Superior temporal gyrus (tissue), 1 donor: Measurements from ENCODE around the gene CLEC1B.
"Not testable (repeated sequence)": the region's sequence is repeated elsewhere in the genome, so short reads cannot be mapped to it uniquely, and the experiment has no call there.

Experiments used
- DNase-seq: peaks from one replicate; pipeline ENCODE4 v3.0.0-alpha.2; 2016; ENCODE audit errors: extremely low spot score

CLEC1B gene

DNA sequence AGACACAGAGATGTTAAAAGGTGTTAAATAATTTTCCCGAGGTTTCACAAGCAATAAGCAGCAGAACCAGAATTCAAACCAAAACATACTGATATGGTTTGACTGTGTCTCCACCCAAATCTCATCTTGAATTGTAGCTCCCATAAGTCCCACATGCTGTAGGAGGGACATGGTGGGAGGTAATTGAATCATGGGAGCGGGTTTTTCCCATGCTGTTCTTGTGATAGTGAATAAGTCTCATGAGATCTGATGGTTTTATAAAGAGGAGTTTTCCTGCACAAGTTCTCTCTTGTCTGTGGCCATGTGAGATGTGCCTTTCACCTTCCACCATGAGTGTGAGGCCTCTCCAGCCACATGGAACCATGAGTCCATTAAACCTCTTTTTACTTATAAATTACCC, 24.2 kb downstream of the CLEC1B start:
- not testable (repeated sequence) for DNase-seq

DNA sequence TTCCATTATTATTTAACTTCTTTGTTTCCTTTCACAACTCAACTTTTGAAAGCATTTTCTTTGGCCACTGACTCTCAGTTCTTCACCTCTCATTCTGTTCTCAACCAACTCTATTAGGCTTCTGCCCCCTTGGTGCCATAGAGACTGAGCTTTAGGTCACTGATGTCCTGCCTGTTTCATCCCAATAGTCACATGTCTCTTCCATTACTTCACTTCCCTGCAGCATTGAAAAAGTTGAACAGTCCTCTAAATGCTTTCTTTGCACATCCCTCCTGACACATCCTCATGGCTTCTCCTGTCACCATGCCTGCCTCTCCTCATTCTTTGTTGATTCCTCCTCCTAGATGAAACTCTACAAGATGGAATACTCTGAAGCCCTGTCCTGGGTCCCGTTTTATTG, 25.0 kb downstream of the CLEC1B start:
- DNase-seq: no peak

DNA sequence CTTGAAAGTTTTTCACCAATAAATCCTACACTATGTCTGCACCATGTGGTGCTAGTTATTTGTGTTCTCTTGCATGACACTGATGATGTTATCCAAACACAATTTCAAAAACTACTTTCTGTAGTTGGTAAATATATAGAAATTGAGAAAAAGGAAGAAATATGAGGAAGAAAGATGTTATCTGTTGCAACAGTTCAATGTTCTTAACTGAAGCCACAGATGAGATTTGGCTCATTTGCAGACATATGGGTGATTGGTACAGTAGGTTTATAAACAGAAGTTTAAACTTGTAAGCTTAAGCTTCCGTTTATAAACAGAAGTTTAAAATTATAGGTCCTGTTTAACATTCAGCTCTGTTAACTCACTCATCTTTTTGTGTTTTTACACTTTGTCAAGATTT, 27.7 kb downstream of the CLEC1B start, which contains the start of gene CLEC12A:
TSS of gene CLEC12A (plus strand) at position 229 of the 400 bp plus-strand sequence. CDS start 188 bp downstream, outside the sequence.
- DNase-seq: no peak

DNA sequence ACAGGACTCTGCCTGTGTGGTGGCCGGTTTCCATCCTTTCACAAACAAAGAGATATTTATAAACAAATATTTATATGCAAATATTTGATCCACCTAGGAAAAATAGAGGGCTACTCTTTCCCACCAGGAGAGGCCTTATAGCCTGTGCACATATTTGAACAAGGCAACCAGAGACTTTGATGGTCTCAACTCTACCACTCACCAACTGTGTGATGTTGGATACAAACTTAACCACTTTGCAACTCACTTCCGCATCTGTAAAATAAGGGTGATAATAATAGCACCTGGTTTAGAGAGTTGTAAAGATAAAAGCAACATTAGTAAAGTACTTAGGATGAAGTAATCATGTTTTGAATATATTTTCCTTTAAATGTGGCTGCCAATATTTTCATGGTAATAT, 29.2 kb downstream of the CLEC1B start:
- DNase-seq: no peak

DNA sequence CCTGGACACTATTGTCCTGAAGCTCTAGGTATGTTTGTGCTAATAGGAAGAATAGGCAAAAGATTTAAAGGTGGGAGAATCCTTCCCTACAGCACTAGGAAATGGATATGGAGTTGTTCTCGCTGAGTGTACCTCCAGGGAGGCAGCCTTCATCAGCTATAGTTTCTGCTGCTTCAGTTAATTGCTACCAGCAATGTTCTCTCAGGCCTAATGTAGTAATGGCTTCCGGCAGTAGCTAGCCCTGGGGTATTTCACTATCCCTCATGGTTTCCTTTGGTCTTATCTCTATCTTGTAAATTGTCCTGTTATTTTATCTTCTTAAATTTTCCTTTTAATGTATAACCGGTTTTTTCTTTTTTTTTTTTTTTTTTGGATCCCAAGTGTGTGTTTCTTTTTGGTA, 37.0 kb downstream of the CLEC1B start:
- DNase-seq: no peak

DNA sequence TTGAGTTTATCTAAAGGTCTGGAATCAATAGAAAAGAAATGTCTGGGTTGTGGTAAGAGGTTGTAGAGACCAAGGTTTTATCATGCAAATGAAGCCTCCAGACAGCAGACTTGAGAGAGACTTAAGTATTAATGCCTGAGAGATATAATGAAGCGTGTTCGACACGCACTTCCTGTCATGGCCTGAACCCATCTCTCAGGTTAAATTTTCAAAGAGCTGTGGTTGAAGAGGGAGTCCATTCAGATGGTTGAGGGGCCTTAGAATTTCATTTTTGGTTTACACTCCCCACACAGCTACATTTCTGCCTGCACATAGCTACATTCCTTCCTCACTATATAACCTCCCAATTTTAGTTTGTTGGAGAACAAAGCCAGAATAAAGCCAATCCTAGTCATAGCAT, 37.8 kb downstream of the CLEC1B start:
- no peak for DNase-seq

DNA sequence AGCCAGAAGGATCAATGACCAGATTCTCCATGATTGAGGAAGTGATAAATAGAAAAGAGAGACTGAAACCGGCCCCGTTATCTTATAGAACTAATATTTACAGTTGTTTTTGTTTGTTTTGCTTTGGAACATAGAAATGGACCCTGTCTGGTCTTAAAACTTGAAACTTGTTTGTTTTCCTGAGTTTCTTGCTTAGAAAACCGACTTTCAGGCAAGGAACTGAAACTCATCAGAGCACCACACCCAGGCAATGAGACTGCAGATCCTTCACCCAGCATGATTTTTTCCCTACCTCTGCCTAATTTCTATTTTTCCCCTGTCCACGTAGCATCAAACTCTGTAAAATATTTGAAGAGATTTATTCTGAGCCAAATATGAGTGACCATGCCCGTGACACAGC, 38.3 kb downstream of the CLEC1B start:
- no peak for DNase-seq

DNA sequence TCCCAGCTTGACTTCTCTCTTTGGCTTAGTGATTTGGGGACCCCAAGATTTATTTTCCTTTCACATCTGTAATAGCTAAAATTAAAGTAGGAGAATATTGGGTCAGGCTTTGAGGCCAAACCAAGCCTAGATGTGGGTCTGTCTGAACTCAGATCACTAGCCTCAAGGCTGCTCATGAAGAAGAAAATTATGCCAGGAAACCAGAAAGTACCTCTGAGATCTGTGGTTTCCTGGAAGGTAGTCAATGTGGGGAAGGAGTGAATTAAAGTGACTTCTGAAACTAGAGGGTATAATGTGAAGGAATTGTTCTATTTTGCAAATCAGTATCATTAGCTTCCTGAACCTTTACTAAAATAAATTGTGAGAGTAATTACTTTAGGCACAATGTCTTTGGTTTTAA, 41.1 kb downstream of the CLEC1B start:
- DNase-seq: no peak

DNA sequence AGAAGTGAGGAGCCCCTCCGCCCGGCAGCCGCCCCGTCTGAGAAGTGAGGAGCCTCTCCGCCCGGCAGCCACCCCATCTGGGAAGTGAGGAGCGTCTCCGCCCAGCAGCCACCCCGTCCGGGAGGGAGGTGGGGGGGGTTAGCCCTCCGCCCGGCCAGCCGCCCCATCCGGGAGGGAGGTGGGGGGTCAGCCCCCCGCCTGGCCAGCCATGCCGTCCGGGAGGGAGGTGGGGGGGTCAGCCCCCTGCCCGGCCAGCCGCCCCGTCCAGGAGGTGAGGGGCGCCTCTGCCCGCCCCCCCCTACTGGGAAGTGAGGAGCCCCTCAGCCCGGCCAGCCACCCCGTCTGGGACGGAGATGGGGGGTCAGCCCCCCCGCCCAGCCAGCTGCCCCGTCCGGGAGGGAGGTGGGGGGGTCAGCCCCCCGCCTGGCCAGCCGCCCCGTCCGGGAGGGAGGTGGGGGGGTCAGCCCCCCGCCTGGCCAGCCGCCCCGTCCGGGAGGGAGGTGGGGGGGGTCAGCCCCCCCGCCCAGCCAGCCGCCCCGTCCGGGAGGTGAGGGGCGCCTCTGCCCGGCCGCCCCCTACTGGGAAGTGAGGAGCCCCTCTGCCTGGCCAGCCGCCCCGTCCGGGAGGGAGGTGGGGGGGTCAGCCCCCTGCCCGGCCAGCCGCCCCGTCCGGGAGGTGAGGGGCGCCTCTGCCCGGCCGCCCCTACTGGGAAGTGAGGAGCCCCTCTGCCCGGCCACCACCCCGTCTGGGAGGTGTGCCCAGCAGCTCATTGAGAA, 45.8 kb downstream of the CLEC1B start:
- not testable (repeated sequence) for DNase-seq

DNA sequence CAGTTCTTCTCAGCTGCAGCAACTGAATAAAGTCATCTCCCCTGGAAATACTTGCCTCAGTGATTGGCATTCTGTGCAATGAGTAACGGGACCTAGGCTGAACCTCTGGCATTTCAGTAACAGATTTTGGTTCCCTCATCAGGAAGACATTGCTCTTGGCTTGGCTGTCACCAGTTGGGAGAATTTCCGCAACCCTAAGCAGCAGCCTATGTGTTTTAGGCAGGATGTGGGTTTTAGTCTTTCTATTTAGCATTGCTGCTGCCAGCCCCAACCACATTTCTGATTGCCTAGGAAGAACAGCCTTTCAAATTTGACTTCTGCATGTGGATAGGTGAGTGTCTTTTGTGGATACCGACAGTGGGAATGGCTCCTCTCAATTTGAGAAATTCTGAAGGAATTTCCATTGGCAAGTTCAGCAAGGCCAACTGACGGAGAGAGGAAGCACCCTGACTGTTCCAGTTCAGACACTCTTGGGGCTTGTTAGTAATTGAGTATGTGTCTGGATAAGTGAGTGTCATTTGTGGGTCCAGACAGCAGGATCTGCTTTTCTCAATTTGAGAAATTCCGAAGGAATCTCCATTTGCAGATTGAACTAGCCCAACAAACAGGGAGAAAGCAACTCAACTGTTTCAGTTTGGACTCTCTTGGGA, 47.8 kb downstream of the CLEC1B start:
- DNase-seq: no peak

DNA sequence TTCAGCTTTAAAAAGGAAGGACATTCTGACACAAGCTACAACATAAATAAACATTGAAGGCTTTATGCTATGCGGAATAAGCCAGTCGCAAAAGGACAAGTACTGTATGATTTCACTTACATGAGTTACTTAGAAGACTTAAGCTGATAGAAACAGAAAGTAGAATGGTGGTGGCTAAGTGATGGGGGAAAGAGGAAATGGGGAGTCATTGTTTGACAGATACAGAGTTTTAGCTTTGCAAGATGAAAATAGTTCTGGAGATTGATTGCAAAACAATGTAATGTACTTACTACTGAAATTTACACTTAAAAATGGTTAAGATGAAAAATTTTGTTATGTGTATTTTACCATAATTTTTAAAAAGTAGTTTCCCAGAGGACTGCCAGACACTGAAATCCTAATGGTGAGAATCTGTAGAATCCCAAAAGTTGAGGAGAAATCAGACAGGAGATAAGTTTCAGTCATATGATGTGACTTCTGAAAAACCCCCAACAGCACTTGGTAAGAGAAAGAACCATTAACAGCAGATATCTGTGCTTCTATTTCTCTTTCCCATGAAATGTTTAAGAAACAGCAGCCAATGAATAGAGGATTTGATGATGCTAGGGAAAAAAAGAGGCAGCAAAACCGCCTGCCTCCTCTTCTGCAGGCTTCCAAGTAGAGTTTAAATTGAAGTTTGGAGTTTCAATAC, 50.2 kb downstream of the CLEC1B start:
- DNase-seq: no peak

DNA sequence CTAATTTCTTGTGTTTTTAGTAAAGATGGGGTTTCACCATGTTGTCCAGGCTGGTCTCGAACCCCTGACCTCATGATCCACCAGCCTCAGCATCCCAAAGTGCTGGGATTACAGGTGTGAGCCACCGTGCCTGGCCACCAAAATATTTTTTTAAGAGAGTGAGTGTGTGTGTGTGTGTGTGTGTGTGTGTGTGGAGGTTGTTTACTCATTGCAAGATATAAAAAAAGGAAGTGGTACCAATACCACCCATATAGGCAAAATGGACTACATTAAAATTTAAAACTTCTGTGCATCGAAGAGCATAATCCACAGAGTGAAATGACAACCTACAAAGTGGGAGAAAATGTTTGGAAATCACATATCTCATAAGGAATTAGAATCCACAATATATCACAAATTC, 51.2 kb downstream of the CLEC1B start:
- no peak for DNase-seq

DNA sequence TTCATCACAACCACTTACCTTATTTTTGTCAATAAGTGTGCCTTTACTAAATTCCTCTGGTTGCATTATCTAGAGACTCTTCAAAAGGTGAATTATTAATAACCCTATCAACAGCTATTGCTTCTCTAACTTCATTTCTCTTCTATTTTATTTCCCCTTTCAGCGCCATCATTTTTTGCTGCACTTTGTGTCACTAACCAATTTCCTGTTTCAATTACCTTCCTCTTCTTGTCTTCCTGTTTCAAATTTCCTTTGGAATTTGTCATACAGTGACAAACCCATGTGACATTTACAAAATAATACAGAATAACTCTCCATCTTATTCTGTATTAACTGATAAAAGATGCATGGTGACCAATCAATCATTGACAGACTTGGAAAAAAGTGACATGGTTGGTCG, 54.5 kb downstream of the CLEC1B start:
- DNase-seq: no peak

DNA sequence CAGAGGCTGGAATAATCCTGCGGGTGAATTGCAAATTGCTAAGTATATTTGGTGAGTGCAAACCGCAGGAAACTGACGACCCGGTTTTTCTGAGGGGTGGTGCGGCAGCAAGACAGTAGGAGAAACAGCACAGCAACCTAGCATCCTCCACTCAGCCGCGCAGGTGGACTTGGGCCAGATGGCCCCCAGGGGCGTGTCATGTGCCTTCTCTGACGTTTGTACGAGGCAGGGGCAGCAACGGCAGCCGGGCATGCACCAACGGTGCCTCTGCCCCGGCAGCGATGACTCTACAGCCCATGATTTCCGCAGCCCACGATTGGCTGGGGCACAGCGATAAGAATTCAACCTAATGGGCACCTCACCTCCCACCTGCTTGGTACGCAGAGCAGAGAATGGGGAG, 55.7 kb downstream of the CLEC1B start:
- DNase-seq: no peak
